Caco-2 (cell line): Measurements from ENCODE around the gene PFKP. TPM values are rescaled to one million over a fixed set of nuclear protein-coding genes. Genes with fewer than 3 reads are reported as not detected.

Experiments
- BruUV-seq: library from RNA; stranded (reverse); fragments of 400-500 nt; replicated peaks from 2 replicates; lab custom pipeline; 2021; lab: Mats Ljungman, UMichigan
- CTCF ChIA-PET: fragments of 300-600 bp; sonication (Branson Sonifier 250); formaldehyde crosslinking; loops from one replicate; lab custom pipeline; 2022; ENCODE audit warnings: antibody characterized with exemption; lab: Charles Lee
- POLR2A ChIA-PET: fragments of 300-600 bp; sonication (Branson Sonifier 250); formaldehyde crosslinking; loops from one replicate; lab custom pipeline; 2022; ENCODE audit warnings: antibody characterized with exemption; lab: Charles Lee
- DNase-seq, 2 experiments: peaks; one replicate each; pipeline versions ENCODE4 v3.0.0 to v3.0.0-alpha.2; 2020 to 2022
- H3K27me3 ChIP-seq: replicated peaks from 2 replicates; pipeline ENCODE4 v1.6.0; 2011; ENCODE audit warnings: low read length; ENCODE audit not compliant: control insufficient read depth, insufficient read depth
- H3K36me3 ChIP-seq: 2 replicates; pipeline ENCODE4 v1.5.1; 2011; ENCODE audit warnings: low read length; ENCODE audit not compliant: control insufficient read depth, insufficient read depth
- H3K4me1 ChIP-seq: fragments of 250-450 bp; sonication (Bioruptor Pico); 2 replicates; pipeline ENCODE4 v1.5.1; 2020; ENCODE audit warnings: mild to moderate bottlenecking
- H3K4me3 ChIP-seq: 2 replicates; pipeline ENCODE4 v1.5.1; 2011; ENCODE audit warnings: low read depth, mild to moderate bottlenecking, control low read depth, low read length
- H3K9me3 ChIP-seq: fragments of 250-450 bp; sonication (Bioruptor Pico); 2 replicates; pipeline ENCODE4 v1.5.1; 2020; ENCODE audit warnings: mild to moderate bottlenecking, moderate library complexity
- H3K27ac Mint-ChIP-seq: one replicate; pipeline ENCODE4 v1.8.0; 2022; ENCODE audit warnings: mixed read lengths; ENCODE audit not compliant: unreplicated experiment
- H3K27me3 Mint-ChIP-seq: one replicate; pipeline ENCODE4 v1.8.0; 2022; ENCODE audit warnings: mixed read lengths; ENCODE audit not compliant: insufficient read depth, unreplicated experiment
- H3K36me3 Mint-ChIP-seq: one replicate; pipeline ENCODE4 v1.8.0; 2022; ENCODE audit warnings: mild to moderate bottlenecking, mixed read lengths; ENCODE audit not compliant: insufficient read depth, unreplicated experiment
- H3K4me1 Mint-ChIP-seq: one replicate; pipeline ENCODE4 v1.8.0; 2022; ENCODE audit warnings: low read depth, mixed read lengths; ENCODE audit not compliant: unreplicated experiment
- H3K4me3 Mint-ChIP-seq: one replicate; pipeline ENCODE4 v1.8.0; 2022; ENCODE audit warnings: mild to moderate bottlenecking, moderate library complexity, mixed read lengths; ENCODE audit not compliant: unreplicated experiment
- H3K9me3 Mint-ChIP-seq: one replicate; pipeline ENCODE4 v1.8.0; 2022; ENCODE audit warnings: mixed read lengths; ENCODE audit not compliant: unreplicated experiment
- intact Hi-C: fragments of 100-400 bp; cut with micrococcal nuclease; formaldehyde crosslinking; loops from one replicate; pipeline ENCODE4 v1.10.0; 2022; ENCODE audit not compliant: unreplicated experiment
- total RNA-seq: library from RNA; stranded (reverse); gene quantifications from 2 replicates; pipeline ENCODE4 v1.2.3, GENCODE V29; 2022
- TF ChIP-seq, protein P1 (sequence below), 2 experiments: fragments of 200-600 bp in 1 of 2; IDR thresholded peaks; 1 replicate in 1 of 2; 2 replicates in 1 of 2; pipeline versions ENCODE4 v1.5.1 to v1.8.0; 2011 to 2022; ENCODE audit warnings: antibody characterized with exemption in 1 of 2, control low read depth in 1 of 2, inconsistent platforms in 1 of 2, low read depth in 1 of 2, low read length in 1 of 2, mild to moderate bottlenecking in 1 of 2, moderate library complexity in 1 of 2; ENCODE audit not compliant: insufficient read depth in 1 of 2, severe bottlenecking in 1 of 2, unreplicated experiment in 1 of 2

The PFKP gene
- total RNA-seq, 1 experiment from 2014 or later: 218 TPM

DNA sequence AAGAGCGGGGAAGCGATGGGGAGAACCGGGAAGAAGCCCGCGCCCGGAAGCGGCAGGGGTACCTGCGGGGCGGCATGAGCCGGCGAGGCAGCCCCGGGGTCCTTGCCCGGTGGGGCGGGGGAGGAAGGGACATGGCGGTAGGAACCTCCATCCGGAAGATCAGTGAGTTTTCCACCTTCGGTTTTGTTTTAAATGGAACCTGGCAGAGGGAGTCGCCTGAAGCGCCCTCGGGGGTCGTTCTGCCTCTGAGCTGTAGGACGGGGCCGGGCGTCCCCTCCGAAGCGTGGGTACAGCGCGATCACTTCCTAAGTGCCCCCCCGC, 471 bp downstream of the PFKP start:
- Mint-ChIP-seq H3K4me1 (peaks cover 29% of the 10 kb centered on the region), H3K4me3 (peak overlapping the region; percentile 95), H3K9me3 (no peaks in the 10 kb centered on the region), H3K27ac (peak overlapping the region; percentile 64), H3K36me3 (peaks cover 54% of the 10 kb centered on the region), H3K27me3 (no peaks in the 10 kb centered on the region)
- Histone ChIP-seq H3K4me3 (peak overlapping the region; percentile 97), H3K9me3 (no peaks in the 10 kb centered on the region), H3K36me3 (no peaks in the 10 kb centered on the region), H3K27me3 (no peaks in the 10 kb centered on the region), H3K4me1 (peaks cover 32% of the 10 kb centered on the region)
- intact Hi-C loops: loop anchor here (1.0 to 2.0 kb wide), 2 partner anchors 27 to 105 kb away; partner anchors contain the start of gene PITRM1
- TF ChIP-seq, protein P1, sequence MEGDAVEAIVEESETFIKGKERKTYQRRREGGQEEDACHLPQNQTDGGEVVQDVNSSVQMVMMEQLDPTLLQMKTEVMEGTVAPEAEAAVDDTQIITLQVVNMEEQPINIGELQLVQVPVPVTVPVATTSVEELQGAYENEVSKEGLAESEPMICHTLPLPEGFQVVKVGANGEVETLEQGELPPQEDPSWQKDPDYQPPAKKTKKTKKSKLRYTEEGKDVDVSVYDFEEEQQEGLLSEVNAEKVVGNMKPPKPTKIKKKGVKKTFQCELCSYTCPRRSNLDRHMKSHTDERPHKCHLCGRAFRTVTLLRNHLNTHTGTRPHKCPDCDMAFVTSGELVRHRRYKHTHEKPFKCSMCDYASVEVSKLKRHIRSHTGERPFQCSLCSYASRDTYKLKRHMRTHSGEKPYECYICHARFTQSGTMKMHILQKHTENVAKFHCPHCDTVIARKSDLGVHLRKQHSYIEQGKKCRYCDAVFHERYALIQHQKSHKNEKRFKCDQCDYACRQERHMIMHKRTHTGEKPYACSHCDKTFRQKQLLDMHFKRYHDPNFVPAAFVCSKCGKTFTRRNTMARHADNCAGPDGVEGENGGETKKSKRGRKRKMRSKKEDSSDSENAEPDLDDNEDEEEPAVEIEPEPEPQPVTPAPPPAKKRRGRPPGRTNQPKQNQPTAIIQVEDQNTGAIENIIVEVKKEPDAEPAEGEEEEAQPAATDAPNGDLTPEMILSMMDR (IDR thresholded peaks at IDR 0.05; ENCODE audit: insufficient read depth in 1 of 2, low read depth in 1 of 2, low read length in 1 of 2, severe bottlenecking in 1 of 2, unreplicated experiment in 1 of 2): no peak
- DNase-seq: no peak
- CTCF ChIA-PET: interaction anchor here (0.6 to 1.4 kb wide), 3 partner anchors 27 to 1364 kb away, joined by 7 to 11 read pairs (median 10); no protein-coding TSS in a partner anchor
- BruUV-seq: no TSS peak
- POLR2A ChIA-PET: interaction anchor here (0.6 to 1.0 kb wide), 2 partner anchors 14 to 24 kb away, joined by 3 to 4 read pairs; no protein-coding TSS in a partner anchor

DNA sequence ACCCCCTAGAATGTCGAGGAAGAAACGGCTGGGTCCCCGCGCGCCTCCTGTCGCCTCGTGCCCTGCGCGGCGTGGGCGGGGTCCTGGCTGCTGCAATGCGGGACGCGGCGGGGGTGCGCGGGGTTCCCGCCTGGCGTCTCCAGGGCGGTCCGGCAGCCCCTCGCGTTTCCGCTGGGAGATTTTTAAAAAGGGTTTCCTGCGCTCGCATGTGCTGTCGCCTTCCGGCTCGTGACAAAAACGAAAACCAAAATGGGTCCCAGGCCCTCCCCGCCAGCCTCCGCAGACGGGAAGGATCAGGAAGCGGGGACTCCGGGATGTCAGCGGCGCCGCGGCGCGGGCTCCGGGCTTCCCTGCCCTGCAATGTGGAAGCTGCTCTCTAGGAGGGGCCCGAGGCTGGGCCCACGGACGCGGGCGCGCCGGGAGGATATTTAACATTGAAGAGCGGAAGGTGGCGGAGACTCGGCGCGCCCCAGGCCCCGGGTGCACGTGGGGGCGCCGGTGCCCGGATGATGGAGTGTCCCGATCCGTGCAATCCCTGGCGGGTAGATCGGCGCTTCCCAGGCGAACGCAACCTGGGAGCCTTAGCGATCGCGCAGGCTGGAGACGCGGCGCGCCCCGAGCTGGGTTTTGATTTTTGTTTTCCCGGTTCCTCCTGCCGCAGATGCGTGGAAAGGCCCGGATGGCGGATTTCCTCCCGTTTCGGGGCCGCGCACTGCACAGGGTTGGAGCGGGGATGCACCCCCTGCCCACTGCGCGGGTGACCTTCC, 1.0 kb downstream of the PFKP start:
- Mint-ChIP-seq H3K4me3 (peak overlapping the region; percentile 95), H3K27ac (peak overlapping the region; percentile 64), H3K4me1 (peaks cover 34% of the 10 kb centered on the region), H3K9me3 (no peaks in the 10 kb centered on the region), H3K27me3 (no peaks in the 10 kb centered on the region), H3K36me3 (peaks cover 60% of the 10 kb centered on the region)
- BruUV-seq: no TSS peak
- intact Hi-C loops: loop anchor here (1.0 to 2.0 kb wide), 2 partner anchors 27 to 104 kb away; partner anchors contain the start of gene PITRM1
- no peaks in the 10 kb centered on the region for H3K27me3 ChIP-seq
- ChIA-PET CTCF (interaction anchor here (1.4 kb wide), 1 partner anchor 27 kb away, joined by 7 read pairs; no protein-coding TSS in a partner anchor), POLR2A (interaction anchor here (0.6 to 1.0 kb wide), 2 partner anchors 14 to 23 kb away, joined by 3 to 4 read pairs; no protein-coding TSS in a partner anchor)
- H3K9me3 ChIP-seq: no peaks in the 10 kb centered on the region
- H3K36me3 ChIP-seq: no peaks in the 10 kb centered on the region
- peak overlapping the region; percentile 97 for H3K4me3 ChIP-seq
- peak; percentile 67 to 76 for DNase-seq
- peaks cover 31% of the 10 kb centered on the region for H3K4me1 ChIP-seq
- TF ChIP-seq, protein P1 (IDR thresholded peaks at IDR 0.05; ENCODE audit: insufficient read depth in 1 of 2, low read depth in 1 of 2, low read length in 1 of 2, severe bottlenecking in 1 of 2, unreplicated experiment in 1 of 2): peak; percentile 20 to 41

DNA sequence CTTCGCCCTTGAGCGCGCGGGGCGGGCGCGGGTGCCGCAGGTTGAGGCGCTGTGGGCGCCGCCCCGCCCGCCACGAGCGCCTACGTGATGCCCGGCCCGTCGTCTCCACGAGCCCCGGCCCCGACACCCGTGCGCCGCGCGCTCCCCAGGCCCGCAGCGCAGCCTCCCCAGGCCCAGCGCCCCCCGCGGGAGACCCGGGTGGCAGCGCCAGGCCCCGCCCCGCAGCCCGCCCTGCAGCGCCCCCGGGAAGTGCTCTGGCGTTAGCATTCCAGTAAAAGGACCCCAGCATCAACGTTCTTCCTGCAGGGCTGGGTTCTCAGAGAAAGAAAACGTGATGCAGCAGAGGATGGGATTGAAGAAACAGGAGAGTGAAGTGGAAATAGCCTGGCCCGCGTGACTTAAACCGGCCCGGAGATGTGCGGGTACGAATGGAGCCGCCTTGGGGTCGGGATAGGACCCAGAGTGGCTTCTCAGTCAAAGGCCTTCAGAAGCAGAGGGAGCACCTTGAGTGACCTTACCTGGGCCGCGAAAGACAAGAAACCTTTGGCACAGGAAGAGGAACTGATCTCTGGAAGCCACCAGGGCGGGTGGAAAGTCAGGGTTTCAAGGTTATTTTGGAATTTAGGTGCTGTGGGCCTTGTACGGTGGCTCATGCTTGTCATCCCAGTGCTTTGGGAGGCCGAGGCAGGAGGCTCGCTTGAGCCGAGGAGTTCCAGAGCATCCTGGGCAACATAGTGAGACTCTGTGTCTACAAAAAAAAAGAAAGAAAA, 1.8 kb downstream of the PFKP start:
- Histone ChIP-seq H3K4me1 (peaks cover 39% of the 10 kb centered on the region), H3K36me3 (no peaks in the 10 kb centered on the region), H3K4me3 (peak overlapping the region; percentile 97), H3K9me3 (no peaks in the 10 kb centered on the region), H3K27me3 (no peaks in the 10 kb centered on the region)
- Mint-ChIP-seq H3K9me3 (no peaks in the 10 kb centered on the region), H3K27ac (peak overlapping the region; percentile 64), H3K36me3 (peaks cover 64% of the 10 kb centered on the region), H3K4me1 (peaks cover 42% of the 10 kb centered on the region), H3K4me3 (peak overlapping the region; percentile 95), H3K27me3 (no peaks in the 10 kb centered on the region)
- CTCF ChIA-PET: interaction anchor here (1.4 kb wide), 1 partner anchor 26 kb away, joined by 7 read pairs; no protein-coding TSS in a partner anchor
- TF ChIP-seq, protein P1 (IDR thresholded peaks at IDR 0.05; ENCODE audit: insufficient read depth in 1 of 2, low read depth in 1 of 2, low read length in 1 of 2, severe bottlenecking in 1 of 2, unreplicated experiment in 1 of 2): peak in 1 of 2 experiments; percentile 15
- BruUV-seq: no TSS peak
- intact Hi-C loops: loop anchor here (1.0 to 2.0 kb wide), 2 partner anchors 26 to 104 kb away; partner anchors contain the start of gene PITRM1
- DNase-seq: peak in 1 of 2 experiments; percentile 66
- POLR2A ChIA-PET: no interaction called here
